ENCODE data around the gene UVRAG. TPM values are rescaled to one million over a fixed set of nuclear protein-coding genes. Genes with fewer than 3 reads are reported as not detected.

Gene UVRAG
- total and polyA plus RNA-seq, 9 donors, result 10.1 to 26.7 (median 19.2) TPM

GRCh38 chr11:75800728-75801361 lies 14.2 kb upstream of the UVRAG start:
- Histone ChIP-seq H3K36me3 (no peaks in the 10 kb centered on the region), H3K27ac (no peak overlapping the region), H3K27me3 (no peaks in the 10 kb centered on the region), H3K4me1 (ENCODE audit: insufficient read depth) (no peaks in the 10 kb centered on the region), H3K4me3 (no peak overlapping the region), H3K9me3 (no peaks in the 10 kb centered on the region)
- no peak for DNase-seq
- 80 to 87% (median 84%) methylated on average over 6 of the region's 6 CpGs for WGBS, 3 donors
- intact Hi-C loops (cut with DNase I), result loop anchor here (5.0 to 10.0 kb wide), 6 partner anchors 66 to 521 kb away; no protein-coding TSS in a partner anchor
- TF ChIP-seq EP300 (IDR thresholded peaks at IDR 0.05), result no peak
- no peak for TF ChIP-seq CTCF (IDR thresholded peaks at IDR 0.05)
- no peak for TF ChIP-seq POLR2A (IDR thresholded peaks at IDR 0.05)

- no peak overlapping the region for H3K27ac ChIP-seq
- H3K4me1 ChIP-seq (ENCODE audit: insufficient read depth), result no peaks in the 10 kb centered on the region
- H3K27me3 ChIP-seq, result no peaks in the 10 kb centered on the region
- H3K36me3 ChIP-seq, result no peaks in the 10 kb centered on the region
- DNase-seq, result no peak
- intact Hi-C loops (cut with DNase I), result loop anchor here (1.0 to 10.0 kb wide), 7 partner anchors 66 to 521 kb away; no protein-coding TSS in a partner anchor
- 83 to 87% (median 85%) methylated on average over 9 of the region's 9 CpGs for WGBS, 3 donors
- no peaks in the 10 kb centered on the region for H3K9me3 ChIP-seq
- TF ChIP-seq POLR2A (IDR thresholded peaks at IDR 0.05), result no peak
- no peak for TF ChIP-seq CTCF (IDR thresholded peaks at IDR 0.05)
- TF ChIP-seq EP300 (IDR thresholded peaks at IDR 0.05), result no peak
- H3K4me3 ChIP-seq, result no peak overlapping the region
Measured at GRCh38 chr11:75801362-75802020, 13.5 kb upstream of the UVRAG start.

- 87 to 90% (median 89%) methylated on average over 12 of the region's 12 CpGs for WGBS, 3 donors
- Histone ChIP-seq H3K27me3 (no peaks in the 10 kb centered on the region), H3K4me1 (ENCODE audit: insufficient read depth) (no peaks in the 10 kb centered on the region), H3K27ac (no peak overlapping the region), H3K9me3 (no peaks in the 10 kb centered on the region), H3K4me3 (no peak overlapping the region), H3K36me3 (no peaks in the 10 kb centered on the region)
- intact Hi-C loops (cut with DNase I), result loop anchor here (1.0 to 10.0 kb wide), 7 partner anchors 65 to 520 kb away; no protein-coding TSS in a partner anchor
- TF ChIP-seq CTCF (IDR thresholded peaks at IDR 0.05), result no peak
- TF ChIP-seq POLR2A (IDR thresholded peaks at IDR 0.05), result no peak
- no peak for TF ChIP-seq EP300 (IDR thresholded peaks at IDR 0.05)
- peak in 1 of 5 donors; percentile 17 for DNase-seq
Measured at GRCh38 chr11:75802021-75802912, 12.7 kb upstream of the UVRAG start.

Data from ovary (tissue), 9 donors.